ENCODE data around the gene KANSL1.

GRCh38 chr17:45999900-46000290 is 193.3 kb downstream of the KANSL1 start:
- TF ChIP-seq, protein P1, sequence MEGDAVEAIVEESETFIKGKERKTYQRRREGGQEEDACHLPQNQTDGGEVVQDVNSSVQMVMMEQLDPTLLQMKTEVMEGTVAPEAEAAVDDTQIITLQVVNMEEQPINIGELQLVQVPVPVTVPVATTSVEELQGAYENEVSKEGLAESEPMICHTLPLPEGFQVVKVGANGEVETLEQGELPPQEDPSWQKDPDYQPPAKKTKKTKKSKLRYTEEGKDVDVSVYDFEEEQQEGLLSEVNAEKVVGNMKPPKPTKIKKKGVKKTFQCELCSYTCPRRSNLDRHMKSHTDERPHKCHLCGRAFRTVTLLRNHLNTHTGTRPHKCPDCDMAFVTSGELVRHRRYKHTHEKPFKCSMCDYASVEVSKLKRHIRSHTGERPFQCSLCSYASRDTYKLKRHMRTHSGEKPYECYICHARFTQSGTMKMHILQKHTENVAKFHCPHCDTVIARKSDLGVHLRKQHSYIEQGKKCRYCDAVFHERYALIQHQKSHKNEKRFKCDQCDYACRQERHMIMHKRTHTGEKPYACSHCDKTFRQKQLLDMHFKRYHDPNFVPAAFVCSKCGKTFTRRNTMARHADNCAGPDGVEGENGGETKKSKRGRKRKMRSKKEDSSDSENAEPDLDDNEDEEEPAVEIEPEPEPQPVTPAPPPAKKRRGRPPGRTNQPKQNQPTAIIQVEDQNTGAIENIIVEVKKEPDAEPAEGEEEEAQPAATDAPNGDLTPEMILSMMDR (IDR thresholded peaks at IDR 0.05) = no peak
- TF ChIP-seq POLR2A (IDR thresholded peaks at IDR 0.05) = no peak
